GM12878 (cell line): ENCODE measurements around the gene ECPAS. TPM values are rescaled to one million over a fixed set of nuclear protein-coding genes. Genes with fewer than 3 reads are reported as not detected.

Experiments used
- ATAC-seq: fragments of 200-7000 bp; cut with Tn5 transposase; 3 replicates; pipeline ENCODE4 v1.9.1; 2020; ENCODE audit warnings: mild to moderate bottlenecking, moderate library complexity
- BruUV-seq: library from RNA; stranded (reverse); fragments of 400-500 nt; replicated peaks from 2 replicates; lab custom pipeline; 2021; lab: Mats Ljungman, UMichigan
- CTCF ChIA-PET: fragments of 300-600 bp; sonication (Branson Sonifier 250); formaldehyde crosslinking; extraction: SDS; loops from one replicate; lab custom pipeline; 2021; ENCODE audit warnings: inconsistent platforms; lab: Yijun Ruan, JAX
- POLR2A ChIA-PET: fragments of 350-600 bp; formaldehyde crosslinking; extraction: SDS; loops from one replicate; lab custom pipeline; 2021; ENCODE audit warnings: inconsistent platforms; lab: Charles Lee
- RAD21 ChIA-PET: fragments of 300-600 bp; sonication (Branson Sonifier 250); formaldehyde crosslinking; loops from one replicate; lab custom pipeline; 2023; ENCODE audit warnings: antibody characterized with exemption; ENCODE audit not compliant: unreplicated experiment; lab: Charles Lee
- SMC1A ChIA-PET: fragments of 300-600 bp; sonication (Branson Sonifier 250); formaldehyde crosslinking; loops from one replicate; lab custom pipeline; 2023; ENCODE audit not compliant: unreplicated experiment, uncharacterized antibody; lab: Charles Lee
- DNase-seq: peaks from one replicate; pipeline ENCODE4 v3.0.0-alpha.2; 2011; ENCODE audit warnings: low read depth, low spot score
- FAIRE-seq: peaks from 3 replicates; lab custom pipeline; 2011; peaks lifted over from hg19 to GRCh38; lab: Jason Lieb, UNC
- H2AFZ ChIP-seq: 2 replicates; pipeline ENCODE4 v1.6.0; 2011; ENCODE audit warnings: low read depth, low read length, control low read depth; ENCODE audit not compliant: control insufficient read depth
- H3K27ac ChIP-seq: 2 replicates; pipeline ENCODE4 v1.5.1; 2011; ENCODE audit warnings: control low read depth; ENCODE audit not compliant: control insufficient read depth, insufficient read depth
- H3K27me3 ChIP-seq, 2 experiments: replicated peaks in 1 of 2; 2 replicates each; pipeline versions ENCODE4 v1.6.0 to v1.6.1; 2011; ENCODE audit warnings: low read length in 1 of 2; ENCODE audit not compliant: control insufficient read depth in 2 of 2, insufficient read depth in 2 of 2
- H3K36me3 ChIP-seq, 2 experiments: 2 replicates each; pipeline ENCODE4 v1.5.1; 2011; ENCODE audit warnings: low read length in 1 of 2; ENCODE audit not compliant: control insufficient read depth in 2 of 2, insufficient read depth in 2 of 2
- H3K4me1 ChIP-seq: 2 replicates; pipeline ENCODE4 v1.6.1; 2011; ENCODE audit warnings: mild to moderate bottlenecking, low read length, moderate library complexity, mixed read lengths; ENCODE audit not compliant: control insufficient read depth, insufficient read depth
- H3K4me2 ChIP-seq: 2 replicates; pipeline ENCODE4 v1.6.0; 2011; ENCODE audit warnings: control low read depth; ENCODE audit not compliant: control insufficient read depth, insufficient read depth
- H3K4me3 ChIP-seq: fragments of 200-600 bp; sonication (generic); 2 replicates; pipeline ENCODE4 v1.5.1; 2016
- H3K79me2 ChIP-seq: 2 replicates; pipeline ENCODE4 v1.6.0; 2011; ENCODE audit warnings: low read length; ENCODE audit not compliant: control insufficient read depth, insufficient read depth
- H3K9ac ChIP-seq: 2 replicates; pipeline ENCODE4 v1.8.0; 2011; ENCODE audit warnings: low read length, control low read depth, mixed read lengths; ENCODE audit not compliant: control insufficient read depth, insufficient read depth
- H3K9me3 ChIP-seq: replicated peaks from 3 replicates; pipeline ENCODE4 v1.5.1; 2011; ENCODE audit warnings: mild to moderate bottlenecking, low read length; ENCODE audit not compliant: control insufficient read depth, insufficient read depth
- H4K20me1 ChIP-seq: 2 replicates; pipeline ENCODE4 v1.6.0; 2011; ENCODE audit not compliant: control insufficient read depth, insufficient read depth
- ATF7 ChIP-seq: fragments of 450-650 bp; IDR thresholded peaks from 2 replicates; pipeline ENCODE4 v1.6.1; 2016; ENCODE audit warnings: low read depth, mild to moderate bottlenecking
- BCL3 ChIP-seq: IDR thresholded peaks from 2 replicates; pipeline ENCODE4 v1.6.1; 2011; ENCODE audit warnings: borderline replicate concordance, low read depth, mild to moderate bottlenecking, moderate library complexity, low read length; ENCODE audit not compliant: insufficient read depth, poor library complexity, severe bottlenecking
- CEBPB ChIP-seq, 2 experiments: fragments of 150-350 bp in 1 of 2; IDR thresholded peaks; 2 replicates each; pipeline ENCODE4 v1.6.1; 2012 to 2014; ENCODE audit warnings: low read depth in 2 of 2, low read length in 2 of 2, borderline replicate concordance in 1 of 2, inconsistent platforms in 1 of 2
- CREM ChIP-seq: IDR thresholded peaks from 2 replicates; pipeline ENCODE4 v1.6.1; 2014; ENCODE audit warnings: antibody characterized with exemption, low read depth
- DPF2 ChIP-seq: fragments of 450-650 bp; IDR thresholded peaks from 2 replicates; pipeline ENCODE4 v1.6.1; 2017; ENCODE audit warnings: mild to moderate bottlenecking
- ELK1 ChIP-seq: IDR thresholded peaks from 2 replicates; pipeline ENCODE4 v1.6.1; 2012; ENCODE audit warnings: low read depth, low read length, improper control_type of control experiment
- HCFC1 ChIP-seq: fragments of 150-350 bp; IDR thresholded peaks from 2 replicates; pipeline ENCODE4 v1.6.1; 2014; ENCODE audit warnings: low read length
- IKZF1 ChIP-seq: fragments of 450-650 bp; conservative IDR thresholded peaks from 2 replicates; pipeline ENCODE4 v1.6.1; 2017; ENCODE audit warnings: antibody characterized with exemption, mild to moderate bottlenecking
- IKZF2 ChIP-seq, 2 experiments: fragments of 450-650 bp; IDR thresholded peaks; 2 replicates each; pipeline ENCODE4 v1.6.1; 2017; ENCODE audit warnings: mild to moderate bottlenecking in 2 of 2, moderate library complexity in 2 of 2
- MYB ChIP-seq: fragments of 150-350 bp; IDR thresholded peaks from 2 replicates; pipeline ENCODE4 v1.6.1; 2014; ENCODE audit warnings: mild to moderate bottlenecking, low read depth, low read length, borderline replicate concordance
- PAX5 ChIP-seq: IDR thresholded peaks from 2 replicates; pipeline ENCODE4 v1.6.1; 2011; ENCODE audit warnings: low read depth, low read length, borderline replicate concordance
- WRNIP1 ChIP-seq: IDR thresholded peaks from 2 replicates; pipeline ENCODE4 v1.6.1; 2011; ENCODE audit warnings: low read depth, low read length, improper control_type of control experiment, borderline replicate concordance
- WGBS: methylation state at CpG from one replicate; pipeline ENCODE4 v1.1.6; 2016; ENCODE audit warnings: low lambda C conversion rate; ENCODE audit not compliant: insufficient replicate concordance, insufficient coverage; ENCODE audit errors: missing lambda C conversion rate; 5-methylcytosine and 5-hydroxymethylcytosine counted together
- in situ Hi-C: fragments of 300-500 bp; cut with MboI; formaldehyde crosslinking; loops from 9 replicates; pipeline ENCODE4 v1.14.3; 2018; ENCODE audit warnings: mixed read lengths
- intact Hi-C: fragments of 100-400 bp; cut with micrococcal nuclease; formaldehyde crosslinking; loops from one replicate; pipeline ENCODE4 v1.14.2; 2022; ENCODE audit not compliant: unreplicated experiment
- polyA plus RNA-seq, 11 experiments: library from polyadenylated mRNA; depleted of rRNA in 4 of 11; unstranded in 6 of 11; stranded (reverse) in 5 of 11; fragments of >200 nt; fragmentation: Nextera tagmentation in 4 of 11; fragmentation: Illumina TruSeq in 1 of 11; extraction: Ambion mirVana in 4 of 11; extraction: Trizol in 1 of 11; gene quantifications; 1 replicate in 1 of 11; 2 replicates in 10 of 11; pipeline versions ENCODE4 v1.2.1 to v1.2.3, GENCODE V29; 2011 to 2016; ENCODE audit warnings: inconsistent platforms in 2 of 11, missing spikeins in 2 of 11, low read depth in 1 of 11
- total RNA-seq, 4 experiments: library from RNA; depleted of rRNA in 3 of 4; stranded (reverse); fragments of >200 nt in 3 of 4; fragmentation: Illumina TruSeq in 1 of 4; extraction: Trizol in 1 of 4; gene quantifications; 2 replicates each; pipeline versions ENCODE4 v1.2.1 to v1.2.3, GENCODE V29; 2013 to 2021
- TF ChIP-seq, protein P1 (sequence below), 3 experiments: IDR thresholded peaks in 2 of 3; conservative IDR thresholded peaks in 1 of 3; 2 replicates each; pipeline ENCODE4 v1.5.1; 2011; ENCODE audit warnings: low read depth in 3 of 3, low read length in 3 of 3, mild to moderate bottlenecking in 3 of 3, control low read depth in 2 of 3, moderate library complexity in 2 of 3, inconsistent platforms in 1 of 3, mixed read lengths in 1 of 3; ENCODE audit not compliant: control insufficient read depth in 2 of 3, insufficient read depth in 1 of 3; ENCODE audit errors: extremely low read depth in 1 of 3

Gene ECPAS
- total and polyA plus RNA-seq, 10 of the 15 experiments (the other 5 are each of a cell fraction or from before 2014, with no cell fraction given) = 11.2 to 69.8 (median 50.1) TPM

GRCh38 chr9:111440226-111440625, 44.0 kb downstream of the ECPAS start:
- WGBS = 93% methylated on average over 3 of the region's 3 CpGs
- no TSS peak for BruUV-seq
- ChIA-PET RAD21 (no interaction called here), POLR2A (no interaction called here), CTCF (no interaction called here), SMC1A (interaction anchor here (0.5 kb wide), 1 partner anchor 11 kb away, joined by 5 read pairs; no protein-coding TSS in a partner anchor)
- H4K20me1 ChIP-seq = no peaks in the 10 kb centered on the region
- no peak overlapping the region for H3K27ac ChIP-seq
- ATAC-seq (no peak), DNase-seq (no peak), FAIRE-seq (no peak)
- H3K4me1 ChIP-seq = no peaks in the 10 kb centered on the region
- no peak overlapping the region for H3K4me3 ChIP-seq
- no peaks in the 10 kb centered on the region for H3K9me3 ChIP-seq
- no peaks in the 10 kb centered on the region for H3K79me2 ChIP-seq
- no peaks in the 10 kb centered on the region for H3K27me3 ChIP-seq
- H2AFZ ChIP-seq = no peak overlapping the region
- in situ Hi-C loops (no loop called here), intact Hi-C loops (no loop called here)
- peaks cover 0 to 15% of the 10 kb centered on the region in 2 experiments; a peak in 3 of 4 replicates for H3K36me3 ChIP-seq
- no peak overlapping the region for H3K9ac ChIP-seq
- no peak overlapping the region for H3K4me2 ChIP-seq
- TF ChIP-seq DPF2 (no peak), BCL3 (no peak), IKZF2 (IDR thresholded peaks at IDR 0.05) (no peak), ATF7 (no peak), IKZF1 (no peak), ELK1 (no peak), CEBPB (IDR thresholded peaks at IDR 0.05; ENCODE audit: borderline replicate concordance in 1 of 2, low read depth in 2 of 2, low read length in 2 of 2) (no peak), HCFC1 (no peak), WRNIP1 (no peak), MYB (no peak), CREM (no peak), PAX5 (no peak)
- TF ChIP-seq, protein P1, sequence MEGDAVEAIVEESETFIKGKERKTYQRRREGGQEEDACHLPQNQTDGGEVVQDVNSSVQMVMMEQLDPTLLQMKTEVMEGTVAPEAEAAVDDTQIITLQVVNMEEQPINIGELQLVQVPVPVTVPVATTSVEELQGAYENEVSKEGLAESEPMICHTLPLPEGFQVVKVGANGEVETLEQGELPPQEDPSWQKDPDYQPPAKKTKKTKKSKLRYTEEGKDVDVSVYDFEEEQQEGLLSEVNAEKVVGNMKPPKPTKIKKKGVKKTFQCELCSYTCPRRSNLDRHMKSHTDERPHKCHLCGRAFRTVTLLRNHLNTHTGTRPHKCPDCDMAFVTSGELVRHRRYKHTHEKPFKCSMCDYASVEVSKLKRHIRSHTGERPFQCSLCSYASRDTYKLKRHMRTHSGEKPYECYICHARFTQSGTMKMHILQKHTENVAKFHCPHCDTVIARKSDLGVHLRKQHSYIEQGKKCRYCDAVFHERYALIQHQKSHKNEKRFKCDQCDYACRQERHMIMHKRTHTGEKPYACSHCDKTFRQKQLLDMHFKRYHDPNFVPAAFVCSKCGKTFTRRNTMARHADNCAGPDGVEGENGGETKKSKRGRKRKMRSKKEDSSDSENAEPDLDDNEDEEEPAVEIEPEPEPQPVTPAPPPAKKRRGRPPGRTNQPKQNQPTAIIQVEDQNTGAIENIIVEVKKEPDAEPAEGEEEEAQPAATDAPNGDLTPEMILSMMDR (IDR thresholded peaks at IDR 0.05 in 2 of 3, conservative IDR thresholded peaks at IDR 0.05 in 1 of 3; ENCODE audit: control insufficient read depth in 2 of 3, extremely low read depth in 1 of 3, insufficient read depth in 1 of 3, low read depth in 3 of 3, low read length in 3 of 3) = no peak
